Superior temporal gyrus (tissue), 1 donor: Measurements from ENCODE around the gene NANOGP8.
"Not testable (repeated sequence)": the region's sequence is repeated elsewhere in the genome, so short reads cannot be mapped to it uniquely, and the experiment has no call there.

Source experiments
- DNase-seq: peaks from one replicate; pipeline ENCODE4 v3.0.0-alpha.2; 2016; ENCODE audit errors: extremely low spot score

Gene NANOGP8

GRCh38 chr15:35085176-35085919, at the start of gene NANOGP8:
TSS of gene NANOGP8 (minus strand) at chr15:35085295. CDS start at chr15:35085110, 185 bp downstream.
- not testable (repeated sequence) for DNase-seq

GRCh38 chr15:35134299-35134698, 49.2 kb upstream of the NANOGP8 start:
- DNase-seq, result no peak

GRCh38 chr15:35130245-35130644, 45.1 kb upstream of the NANOGP8 start:
- no peak for DNase-seq

GRCh38 chr15:35129361-35129760, 44.3 kb upstream of the NANOGP8 start:
- no peak for DNase-seq

GRCh38 chr15:35127717-35128116, 42.6 kb upstream of the NANOGP8 start:
- no peak for DNase-seq

- no peak for DNase-seq
Observed at GRCh38 chr15:35126236-35126635, 41.1 kb upstream of the NANOGP8 start.

- DNase-seq, result no peak
Observed at GRCh38 chr15:35123743-35124142, 38.6 kb upstream of the NANOGP8 start.

- no peak for DNase-seq
Observed at GRCh38 chr15:35121611-35122359, 36.7 kb upstream of the NANOGP8 start.

- no peak for DNase-seq
Observed at GRCh38 chr15:35120173-35120572, 35.1 kb upstream of the NANOGP8 start.

- no peak for DNase-seq
Observed at GRCh38 chr15:35118960-35119359, 33.9 kb upstream of the NANOGP8 start.

GRCh38 chr15:35117543-35118265, 32.6 kb upstream of the NANOGP8 start:
- DNase-seq, result no peak

GRCh38 chr15:35115155-35115725, 30.1 kb upstream of the NANOGP8 start:
- no peak for DNase-seq

- DNase-seq, result no peak
Observed at GRCh38 chr15:35112346-35112745, 27.3 kb upstream of the NANOGP8 start.

- DNase-seq, result no peak
Observed at GRCh38 chr15:35111861-35112260, 26.8 kb upstream of the NANOGP8 start.

GRCh38 chr15:35108453-35108852, 23.4 kb upstream of the NANOGP8 start:
- no peak for DNase-seq

- no peak for DNase-seq
Observed at GRCh38 chr15:35107561-35107960, 22.5 kb upstream of the NANOGP8 start.

GRCh38 chr15:35107122-35107521, 22.0 kb upstream of the NANOGP8 start:
- DNase-seq, result no peak

GRCh38 chr15:35104526-35105147, 19.5 kb upstream of the NANOGP8 start:
- no peak for DNase-seq

GRCh38 chr15:35102186-35102585, 17.1 kb upstream of the NANOGP8 start:
- no peak for DNase-seq

- no peak for DNase-seq
Observed at GRCh38 chr15:35101335-35101734, 16.2 kb upstream of the NANOGP8 start.

GRCh38 chr15:35098737-35099136, 13.6 kb upstream of the NANOGP8 start:
- DNase-seq, result no peak

GRCh38 chr15:35095941-35096340, 10.8 kb upstream of the NANOGP8 start:
- DNase-seq, result no peak
